Activated effector memory CD4-positive, alpha-beta T cell treated with Interleukin-2 at 50 U/mL for 16 hours (primary cell): ENCODE measurements around the gene BLVRA.
A peak's percentile ranks its signal among the peaks of the same experiment; 100 is the strongest.
"Not testable (repeated sequence)": the region's sequence is repeated elsewhere in the genome, so short reads cannot be mapped to it uniquely, and the experiment has no call there.

Experiments used
- DNase-seq: peaks from one replicate; pipeline ENCODE4 v3.0.0-alpha.2; 2020

BLVRA gene

DNA sequence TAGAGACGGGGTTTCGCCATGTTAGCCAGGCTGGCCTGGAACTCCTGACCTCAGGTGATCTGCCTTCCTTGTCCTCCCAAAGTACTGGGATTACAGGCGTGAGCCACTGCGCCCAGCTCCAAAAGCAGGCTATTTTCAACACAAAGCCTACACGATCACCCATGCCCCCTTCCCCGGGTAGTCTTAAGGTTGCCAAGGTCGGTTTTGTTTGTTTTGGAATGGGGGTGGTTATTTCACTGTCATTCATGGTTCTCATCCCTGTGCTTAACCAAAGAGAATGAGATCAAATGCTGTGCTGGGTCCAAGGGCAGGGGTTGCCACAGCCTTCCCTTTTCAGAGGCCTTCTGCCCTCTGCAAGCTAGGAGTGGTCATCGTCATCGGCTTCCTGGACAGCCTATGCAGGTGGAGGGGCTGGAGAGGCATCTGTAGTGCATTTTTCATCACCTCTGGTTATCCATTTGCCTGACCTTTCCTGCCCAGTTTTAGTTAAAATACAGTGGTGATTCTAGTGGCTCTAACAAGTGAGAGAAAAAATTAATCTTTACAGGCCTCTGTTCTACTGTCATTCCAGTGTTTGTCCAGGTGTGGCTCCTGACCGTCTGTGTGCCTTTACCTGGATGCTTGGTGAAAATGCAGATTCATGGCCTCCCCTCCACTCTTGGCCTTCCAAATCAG lies 11.4 kb downstream of the BLVRA start:
- DNase-seq: no peak

DNA sequence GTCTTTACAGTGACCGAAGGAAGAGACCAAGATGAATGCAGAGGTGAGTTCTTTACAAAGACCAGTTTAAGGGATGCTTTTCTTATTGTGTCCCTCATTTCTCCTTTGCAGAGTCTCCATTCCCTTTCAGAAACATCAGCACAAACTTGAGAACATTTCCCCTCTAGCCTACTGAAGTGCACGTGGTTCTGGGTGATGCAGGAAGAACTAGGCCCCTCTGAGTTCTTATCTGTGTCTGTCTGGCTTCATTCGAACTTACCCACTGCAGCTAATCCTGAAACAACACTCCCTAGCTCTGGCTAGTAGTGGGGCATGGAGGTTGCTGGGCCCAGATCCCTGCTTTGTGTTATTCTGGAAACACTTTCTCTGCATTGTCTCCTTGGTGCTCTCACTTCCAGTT lies 12.6 kb downstream of the BLVRA start:
- DNase-seq: no peak

DNA sequence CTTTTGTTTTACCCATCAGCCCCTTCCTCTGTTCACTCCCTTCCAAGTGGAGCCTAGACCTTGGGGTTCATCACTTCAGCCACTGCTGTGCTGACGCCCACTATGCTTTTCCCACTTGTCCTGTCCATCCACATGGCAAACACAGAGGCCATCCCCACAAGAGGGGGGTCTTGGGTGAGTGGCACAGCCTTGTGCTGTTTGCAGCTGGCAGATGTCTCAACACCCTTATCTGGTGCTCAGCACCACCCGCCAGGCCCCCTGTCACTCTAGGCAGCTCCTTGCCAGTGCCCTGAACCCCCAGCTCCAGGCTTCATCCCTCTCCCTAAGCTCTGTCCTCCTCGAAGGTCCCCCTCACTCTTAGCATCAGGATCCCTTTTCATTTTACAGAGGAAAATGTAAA lies 13.1 kb downstream of the BLVRA start:
- no peak for DNase-seq

DNA sequence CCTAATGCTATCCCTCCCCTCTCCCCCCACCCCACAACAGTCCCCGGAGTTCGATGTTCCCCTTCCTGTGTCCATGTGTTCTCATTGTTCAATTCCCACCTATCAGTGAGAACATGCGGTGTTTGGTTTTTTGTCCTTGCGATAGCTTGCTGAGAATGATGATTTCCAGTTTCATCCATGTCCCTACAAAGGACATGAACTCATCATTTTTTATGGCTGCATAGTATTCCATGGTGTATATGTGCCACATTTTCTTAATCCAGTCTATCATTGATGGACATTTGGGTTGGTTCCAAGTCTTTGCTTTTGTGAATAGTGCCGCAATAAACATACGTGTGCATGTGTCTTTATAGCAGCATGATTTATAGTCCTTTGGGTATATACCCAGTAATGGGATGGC lies 14.8 kb downstream of the BLVRA start:
- DNase-seq: not testable (repeated sequence)

DNA sequence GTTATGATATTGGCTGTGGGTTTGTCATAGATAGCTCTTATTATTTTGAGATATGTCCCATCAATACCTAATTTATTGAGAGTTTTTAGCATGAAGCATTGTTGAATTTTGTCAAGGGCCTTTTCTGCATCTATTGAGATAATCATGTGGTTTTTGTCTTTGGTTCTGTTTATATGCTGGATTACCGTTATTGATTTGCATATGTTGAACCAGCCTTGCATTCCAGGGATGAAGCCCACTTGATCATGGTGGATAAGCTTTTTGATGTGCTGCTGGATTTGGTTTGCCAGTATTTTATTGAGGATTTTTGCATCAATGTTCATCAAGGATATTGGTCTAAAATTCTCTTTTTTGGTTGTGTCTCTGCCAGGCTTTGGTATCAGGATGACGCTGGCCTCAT lies 16.8 kb downstream of the BLVRA start:
- DNase-seq: not testable (repeated sequence)

DNA sequence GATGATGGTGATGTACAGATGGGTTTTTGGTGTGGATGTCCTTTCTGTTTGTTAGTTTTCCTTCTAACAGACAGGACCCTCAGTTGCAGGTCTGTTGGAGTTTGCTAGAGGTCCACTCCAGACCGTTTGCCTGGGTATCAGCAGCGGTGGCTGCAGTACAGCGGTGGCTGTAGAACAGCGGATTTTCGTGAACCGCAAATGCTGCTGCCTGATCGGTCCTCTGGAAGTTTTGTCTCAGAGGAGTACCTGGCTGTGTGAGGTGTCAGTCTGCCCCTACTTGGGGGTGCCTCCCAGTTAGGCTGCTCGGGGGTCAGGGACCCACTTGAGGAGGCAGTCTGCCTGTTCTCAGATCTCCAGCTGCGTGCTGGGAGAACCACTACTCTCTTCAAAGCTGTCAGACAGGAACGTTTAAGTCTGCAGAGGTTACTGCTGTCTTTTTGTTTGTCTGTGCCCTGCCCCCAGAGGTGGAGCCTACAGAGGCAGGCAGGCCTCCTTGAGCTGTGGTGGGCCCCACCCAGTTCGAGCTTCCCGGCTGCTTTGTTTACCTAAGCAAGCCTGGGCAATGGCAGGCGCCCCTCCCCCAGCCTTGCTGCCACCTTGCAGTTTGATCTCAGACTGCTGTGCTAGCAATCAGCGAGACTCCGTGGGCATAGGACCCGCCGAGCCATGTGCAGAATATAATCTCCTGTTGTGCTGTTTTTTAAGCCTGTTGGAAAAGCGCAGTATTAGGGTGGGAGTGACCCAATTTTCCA lies 20.0 kb downstream of the BLVRA start:
- peak; percentile 5 for DNase-seq

DNA sequence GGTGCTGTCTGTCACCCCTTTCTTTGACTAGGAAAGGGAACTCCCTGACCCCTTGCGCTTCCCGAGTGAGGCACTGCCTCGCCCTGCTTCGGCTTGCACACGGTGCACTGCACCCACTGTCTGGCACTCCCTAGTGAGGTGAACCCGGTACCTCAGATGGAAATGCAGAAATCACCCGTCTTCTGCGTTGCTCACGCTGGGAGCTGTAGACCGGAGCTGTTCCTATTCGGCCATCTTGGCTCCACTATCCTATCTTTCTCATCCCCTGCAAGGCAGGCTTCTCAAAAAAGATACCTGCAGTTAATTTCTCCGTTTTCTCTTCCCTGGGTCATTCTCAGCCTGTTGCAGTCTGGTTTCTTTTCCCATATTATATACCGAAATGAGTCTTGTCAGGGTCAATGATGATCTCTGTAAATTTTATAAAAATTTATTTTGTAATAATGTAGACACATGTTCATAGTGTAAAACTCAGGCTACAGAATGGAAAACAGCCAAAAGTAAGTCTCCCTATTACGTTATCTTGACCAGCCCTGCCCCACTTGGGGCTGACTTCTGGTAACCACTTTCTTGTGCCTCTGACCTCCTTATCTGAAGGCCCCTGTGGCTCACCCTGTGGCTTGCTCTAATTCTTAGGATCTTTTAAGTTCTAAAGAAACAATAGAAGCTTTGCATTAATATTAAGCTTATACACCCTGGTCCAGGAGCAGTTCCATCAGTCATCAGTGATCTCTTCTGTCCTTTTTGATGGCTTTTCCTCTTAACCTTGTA lies 20.7 kb downstream of the BLVRA start:
- DNase-seq: no peak

DNA sequence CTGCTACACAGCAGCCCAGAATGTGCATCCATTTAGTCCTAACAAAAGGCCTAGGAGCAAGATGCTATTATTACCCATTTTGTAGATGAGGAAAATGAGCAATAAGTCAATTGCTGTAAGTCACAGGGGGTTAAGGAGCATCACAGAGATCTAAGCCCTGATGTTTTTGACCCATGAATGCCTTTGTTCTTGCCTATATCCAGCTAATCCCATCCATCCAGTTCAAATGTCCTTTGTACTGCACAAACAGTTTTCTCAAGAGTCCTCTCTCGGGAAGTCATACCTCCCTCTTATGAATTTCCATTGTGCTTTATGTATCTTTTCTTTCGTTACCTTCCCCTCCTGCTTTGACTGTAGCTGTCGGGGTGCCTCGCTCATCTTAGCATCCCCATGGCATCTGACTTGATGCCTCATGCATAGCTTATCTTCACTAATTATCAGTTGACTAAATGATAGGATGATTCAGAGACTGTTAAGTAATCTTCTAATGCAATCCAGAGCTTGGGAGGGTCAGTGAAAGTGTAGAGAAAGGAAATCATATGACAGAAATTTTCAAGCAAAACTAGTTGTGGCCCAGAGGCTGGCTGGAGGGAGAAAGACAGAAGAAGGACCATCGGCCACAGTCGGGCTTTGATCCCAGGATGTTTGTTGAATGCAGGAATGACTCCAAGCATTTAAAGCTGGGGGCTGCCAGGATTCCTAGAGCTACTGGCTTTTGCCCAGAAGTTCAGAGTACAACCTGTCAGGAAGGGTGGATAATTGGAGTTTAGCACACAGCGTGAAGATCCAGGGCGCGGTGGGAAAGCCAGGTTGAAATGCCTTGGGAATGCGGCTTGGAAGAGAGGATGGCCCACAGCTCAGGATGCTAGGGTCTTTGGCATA lies 23.5 kb downstream of the BLVRA start:
- no peak for DNase-seq

DNA sequence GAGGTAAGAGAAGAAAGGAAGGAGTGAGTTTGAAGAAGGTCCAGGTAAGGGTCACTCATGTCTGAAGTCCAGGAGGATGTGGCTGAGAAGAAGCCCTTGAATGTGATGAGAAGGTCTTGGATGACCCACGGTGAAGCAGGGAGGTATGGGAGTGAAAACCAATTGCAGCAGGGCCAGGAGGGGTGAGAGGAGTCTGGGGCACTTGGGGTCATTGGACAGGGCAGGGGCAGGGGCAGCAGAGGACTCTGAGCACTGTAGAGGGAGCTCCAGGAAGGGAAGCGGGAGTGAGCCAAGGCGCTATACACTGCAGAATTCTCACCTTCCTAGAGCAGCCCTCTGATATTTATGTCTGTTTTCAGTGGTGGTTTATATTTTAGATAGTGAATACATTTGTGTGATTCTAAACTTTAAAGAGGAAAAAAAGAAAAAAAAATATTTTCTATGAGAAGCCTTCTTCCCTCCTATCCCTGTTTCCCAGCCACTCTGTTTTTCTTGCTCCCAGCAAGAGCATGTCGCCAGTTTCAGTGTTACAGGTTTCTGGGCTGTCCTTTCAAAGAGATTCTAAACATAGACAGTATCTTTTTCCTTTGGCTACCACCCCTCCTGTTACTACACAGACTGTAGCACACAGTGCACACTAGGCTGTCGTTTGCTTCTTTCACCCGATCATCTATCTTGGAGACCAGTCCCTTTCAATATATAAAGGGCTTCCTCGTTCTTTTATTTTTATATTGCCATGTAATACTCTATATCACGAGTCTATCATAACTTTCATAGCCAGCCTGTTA lies 24.5 kb downstream of the BLVRA start:
- no peak for DNase-seq

DNA sequence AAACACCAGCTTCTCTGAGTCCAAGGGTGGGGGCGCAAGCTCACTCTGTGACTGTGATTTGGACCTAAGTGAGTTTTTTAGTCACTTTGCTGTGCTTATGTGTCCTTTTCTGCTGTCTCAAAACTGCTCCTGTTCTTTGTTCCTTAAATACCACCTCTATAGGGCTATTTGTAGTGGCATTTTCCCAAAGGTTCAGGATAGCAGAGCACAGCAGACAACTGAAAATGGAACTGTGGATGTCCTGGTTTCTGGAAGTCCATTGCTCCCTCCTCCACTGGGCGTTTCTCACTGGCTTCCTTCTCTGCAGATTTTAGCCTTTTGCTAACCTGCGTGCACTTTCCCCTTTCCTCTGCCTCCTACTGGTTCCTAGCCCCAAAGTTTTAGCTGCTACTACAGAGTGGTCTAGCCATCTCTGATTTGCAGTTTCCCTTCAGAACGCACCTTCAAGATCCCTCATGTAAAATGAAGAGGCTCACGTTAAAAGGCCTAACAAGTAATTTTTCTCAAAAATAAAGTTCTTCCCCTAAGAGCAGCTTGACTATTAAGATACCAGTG lies 25.6 kb downstream of the BLVRA start:
- DNase-seq: no peak

DNA sequence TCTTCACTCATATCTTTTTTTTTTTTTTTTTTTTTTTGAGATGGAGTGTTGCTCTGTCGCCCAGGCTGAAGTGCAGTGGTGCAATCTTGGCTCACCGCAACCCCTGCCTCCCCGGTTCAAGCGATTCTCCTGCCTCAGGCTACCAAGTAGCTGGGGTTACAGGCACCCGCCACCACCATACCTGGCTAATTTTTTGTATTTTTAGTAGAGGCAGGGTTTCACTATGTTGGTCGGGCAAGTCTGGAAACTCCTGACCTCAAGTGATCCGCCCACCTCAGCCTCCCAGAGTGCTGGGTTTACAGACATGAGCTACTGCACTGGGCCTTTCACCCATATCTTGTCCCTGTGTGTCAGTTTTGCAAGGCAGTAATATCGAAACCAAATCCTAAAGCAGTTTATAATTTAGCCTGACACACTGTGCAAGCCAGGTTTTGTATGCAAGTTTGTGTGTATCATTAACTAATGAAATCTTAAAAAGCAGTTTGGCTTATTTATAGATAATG lies 26.2 kb downstream of the BLVRA start:
- not testable (repeated sequence) for DNase-seq

DNA sequence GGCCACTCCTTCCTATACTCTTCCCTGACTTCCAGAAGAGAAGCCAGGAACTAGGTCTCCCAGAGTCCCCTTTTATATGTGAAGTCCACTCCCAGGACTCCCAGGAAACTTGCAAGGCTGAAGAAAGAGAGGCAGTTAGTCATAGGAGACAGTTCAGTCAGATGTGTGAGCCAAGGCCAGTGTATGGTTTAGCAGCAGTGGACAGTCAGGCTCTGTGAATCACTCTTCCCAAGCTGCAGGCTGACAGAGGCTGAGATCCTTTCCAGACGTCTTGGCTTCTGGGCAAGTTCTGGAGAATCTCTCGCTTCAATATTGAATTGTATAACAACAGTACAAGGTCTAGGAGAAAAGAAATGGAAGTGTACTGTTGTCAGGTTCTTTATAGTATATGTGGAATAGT lies 26.9 kb downstream of the BLVRA start:
- no peak for DNase-seq

DNA sequence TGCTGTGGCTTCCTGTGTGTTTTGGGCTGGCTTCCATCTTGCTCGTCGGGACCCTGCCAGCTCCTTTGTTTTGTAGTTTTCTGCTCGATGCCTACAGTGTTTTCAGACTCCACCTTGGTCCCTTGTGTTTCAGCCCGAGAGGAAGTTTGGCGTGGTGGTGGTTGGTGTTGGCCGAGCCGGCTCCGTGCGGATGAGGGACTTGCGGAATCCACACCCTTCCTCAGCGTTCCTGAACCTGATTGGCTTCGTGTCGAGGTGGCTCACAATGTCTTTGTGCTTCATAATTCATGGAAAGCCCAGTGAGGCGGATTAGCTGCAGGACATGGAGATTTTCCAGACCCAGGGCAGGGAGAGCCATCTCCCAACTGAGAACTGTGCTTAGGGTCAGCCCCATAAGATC lies 29.3 kb downstream of the BLVRA start:
- no peak for DNase-seq

DNA sequence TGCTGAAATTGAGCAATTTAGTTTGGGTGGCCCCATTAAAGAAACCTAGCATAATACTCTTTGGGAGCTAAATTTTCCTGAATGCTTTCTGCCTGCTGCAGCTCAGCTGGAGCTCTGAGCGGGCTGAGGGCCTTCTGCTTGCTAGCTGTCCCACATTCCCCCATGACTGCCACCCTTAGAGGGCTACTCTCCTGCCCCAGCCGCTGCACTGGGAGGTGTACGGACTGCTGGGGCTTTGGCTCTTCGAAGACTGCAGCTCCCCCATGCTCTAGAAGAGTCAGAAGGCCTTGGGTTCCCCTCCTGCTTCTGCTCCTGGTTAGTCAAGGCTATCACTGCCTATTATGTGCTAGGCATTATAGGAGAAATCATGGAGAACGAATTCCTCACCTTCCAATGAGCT lies 31.5 kb downstream of the BLVRA start:
- DNase-seq: no peak

DNA sequence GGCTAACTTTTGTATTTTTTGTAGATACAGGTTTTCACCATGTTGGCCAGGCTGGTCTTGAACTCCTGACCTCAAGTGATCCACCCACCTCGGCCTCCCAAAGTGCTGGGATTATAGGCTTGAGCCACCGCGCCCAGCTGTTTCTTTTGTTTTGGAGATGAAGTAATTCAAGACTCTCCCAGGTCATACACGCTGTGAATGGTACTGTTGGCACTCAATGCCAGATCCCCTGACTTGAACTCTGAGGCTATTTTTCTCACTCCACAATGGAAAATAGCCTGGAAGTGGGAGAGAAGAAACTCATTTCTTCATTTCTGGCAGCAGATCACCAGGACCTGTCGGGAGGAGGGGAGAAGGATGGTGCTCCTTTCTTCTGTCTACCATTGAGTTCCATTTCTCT lies 32.4 kb downstream of the BLVRA start:
- DNase-seq: no peak

DNA sequence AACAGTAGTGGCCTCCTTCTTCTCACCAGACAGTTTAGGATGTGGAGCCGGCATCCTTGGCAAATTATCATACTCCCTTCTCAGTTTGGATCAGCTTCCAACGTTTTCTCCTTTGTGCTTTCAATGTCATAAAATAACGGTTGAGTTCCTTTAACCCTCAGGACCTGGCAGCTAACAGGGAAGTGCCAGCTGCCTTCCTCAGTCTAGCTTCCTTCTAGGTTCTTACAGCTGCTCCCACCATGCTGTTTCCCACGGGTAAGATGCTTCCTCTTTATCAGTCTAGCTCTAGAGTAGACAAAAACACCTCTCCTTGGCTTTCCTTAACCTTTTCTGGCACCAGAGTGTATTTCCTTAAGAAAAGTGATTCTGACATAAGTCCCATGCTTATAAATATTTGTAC lies 33.2 kb downstream of the BLVRA start:
- no peak for DNase-seq

DNA sequence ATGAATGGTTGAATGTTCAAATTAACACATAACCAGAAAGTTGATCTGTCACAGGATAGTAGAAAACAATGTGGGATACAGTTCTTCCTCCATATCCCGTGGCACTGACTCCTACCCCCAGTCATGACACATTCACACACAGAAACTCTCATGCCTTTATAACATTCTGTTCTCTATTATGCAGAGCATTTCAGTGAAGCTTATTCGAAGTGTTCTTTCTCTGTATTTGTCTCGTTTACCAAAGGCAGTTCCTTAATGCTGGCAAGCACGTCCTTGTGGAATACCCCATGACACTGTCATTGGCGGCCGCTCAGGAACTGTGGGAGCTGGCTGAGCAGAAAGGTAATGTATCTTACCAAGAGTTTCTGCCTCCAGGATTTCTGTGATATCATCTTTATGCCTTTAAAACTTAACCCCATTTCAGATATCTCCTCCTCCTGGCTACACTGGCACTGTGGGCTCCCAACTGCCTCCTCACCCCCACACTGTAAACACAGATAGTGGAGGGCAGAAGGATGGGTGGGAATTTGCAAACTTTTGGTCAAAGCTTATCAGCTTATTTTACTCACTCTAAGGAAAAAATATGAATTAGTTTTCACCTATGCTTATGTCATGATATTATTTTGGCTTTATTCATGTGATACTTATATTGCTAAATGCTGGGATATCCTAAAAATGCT lies 34.1 kb downstream of the BLVRA start:
- no peak for DNase-seq

DNA sequence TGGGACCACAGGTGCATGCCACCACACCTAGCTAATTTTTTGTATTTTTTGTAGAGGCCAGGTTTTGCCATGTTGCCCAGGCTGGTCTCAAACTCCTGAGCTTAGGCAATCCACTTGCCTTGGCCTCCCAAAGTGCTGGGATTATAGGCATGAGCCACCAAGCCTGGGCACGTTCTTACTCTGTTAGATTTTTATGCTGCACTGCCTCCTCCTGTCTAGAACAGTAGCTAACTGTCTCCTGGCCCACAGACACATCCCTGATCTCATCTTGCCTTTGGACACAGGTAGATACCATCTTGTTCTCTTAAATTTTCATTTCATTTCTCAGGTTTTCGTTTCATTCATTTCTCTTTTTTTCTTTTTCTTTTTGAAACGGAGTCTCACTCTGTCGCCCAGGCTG lies 41.1 kb downstream of the BLVRA start:
- no peak for DNase-seq

DNA sequence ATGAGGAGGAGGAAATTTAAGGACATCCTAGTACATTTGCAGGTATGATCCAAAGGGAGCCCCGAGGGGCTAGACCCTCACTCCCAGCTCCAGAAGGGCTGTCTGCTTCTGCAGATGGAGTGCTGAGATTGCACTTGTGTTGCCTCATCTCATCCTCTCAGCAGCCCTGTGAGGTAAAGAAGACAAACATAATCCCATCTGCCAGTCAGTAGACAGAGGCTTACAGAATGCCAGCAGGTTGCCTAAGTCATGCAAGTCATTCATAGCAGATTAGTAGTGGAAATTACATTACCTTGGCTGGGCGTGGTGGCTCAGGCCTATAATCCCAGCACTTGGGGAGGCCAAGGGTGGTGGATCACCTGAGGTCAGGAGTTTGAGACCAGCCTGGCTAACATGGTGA lies 45.4 kb downstream of the BLVRA start:
- DNase-seq: no peak

DNA sequence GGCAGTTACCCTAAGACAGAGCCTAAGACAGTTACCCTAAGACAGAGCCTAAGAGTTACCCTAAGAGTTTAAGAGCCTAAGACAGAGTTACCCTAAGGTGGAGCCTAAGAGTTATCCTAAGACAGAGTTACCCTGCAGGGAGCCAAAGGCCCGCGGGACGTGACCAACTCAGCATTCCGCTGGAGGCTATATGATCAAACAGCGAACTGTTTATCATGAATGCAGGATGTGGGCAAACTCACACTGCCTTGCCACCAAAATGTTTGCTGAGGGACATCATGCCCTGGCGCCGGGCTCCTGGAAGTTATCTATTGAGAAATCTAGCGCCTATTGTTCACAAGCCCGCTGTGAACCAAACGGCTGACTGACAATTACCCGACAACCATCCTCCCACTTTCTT lies 49.9 kb downstream of the BLVRA start:
- no peak for DNase-seq
